Esophagus muscularis mucosa (tissue), 4 donors: ENCODE data around the gene ANK3. TPM values are rescaled to one million over a fixed set of nuclear protein-coding genes. Genes with fewer than 3 reads are reported as not detected.
A peak's percentile ranks its signal among the peaks of the same experiment; 100 is the strongest.

Experiments used
- DNase-seq: peaks from one replicate; pipeline ENCODE4 v3.0.0-alpha.2; 2017; ENCODE audit errors: extremely low spot score
- H3K27ac ChIP-seq, 4 donors: fragments of 200-600 bp; sonication (generic); replicated peaks in 1 of 4; 1 replicate in 3 of 4; 2 replicates in 1 of 4; pipeline ENCODE4 v1.5.1; 2016 to 2019; ENCODE audit warnings: mild to moderate bottlenecking in 1 of 4
- H3K27me3 ChIP-seq, 4 donors: fragments of 200-600 bp; sonication (generic); one replicate each; pipeline versions ENCODE4 v1.5.1 to v1.6.0; 2016 to 2019
- H3K36me3 ChIP-seq, 4 donors: fragments of 200-600 bp; sonication (generic); one replicate each; pipeline ENCODE4 v1.5.1; 2016 to 2019
- H3K4me1 ChIP-seq, 4 donors: fragments of 200-600 bp; sonication (generic); one replicate each; pipeline ENCODE4 v1.5.1; 2016 to 2019
- H3K4me3 ChIP-seq, 4 donors: fragments of 200-600 bp; sonication (generic); 1 replicate in 2 of 4; 2 replicates in 2 of 4; pipeline ENCODE4 v1.5.1; 2016 to 2019; ENCODE audit warnings: mild to moderate bottlenecking in 4 of 4, moderate library complexity in 1 of 4
- H3K9me3 ChIP-seq, 4 donors: fragments of 200-600 bp; sonication (generic); 1 replicate in 3 of 4; 2 replicates in 1 of 4; pipeline ENCODE4 v1.5.1; 2016 to 2019
- CTCF ChIP-seq, 3 experiments: fragments of 200-600 bp in 2 of 3; fragments of 450-650 bp in 1 of 3; sonication (generic) in 2 of 3; IDR thresholded peaks; one replicate each; pipeline ENCODE4 v1.5.1; 2017 to 2019; ENCODE audit warnings: antibody characterized with exemption in 3 of 3, mild to moderate bottlenecking in 2 of 3, moderate library complexity in 1 of 3
- EP300 ChIP-seq: sonication (generic); formaldehyde crosslinking; IDR thresholded peaks from one replicate; pipeline ENCODE4 v1.6.1; 2017; ENCODE audit warnings: antibody characterized with exemption
- POLR2A ChIP-seq: fragments of 450-650 bp; IDR thresholded peaks from one replicate; pipeline ENCODE4 v1.6.1; 2017; ENCODE audit warnings: antibody characterized with exemption, moderate library complexity, mild to moderate bottlenecking, low read depth
- POLR2AphosphoS5 ChIP-seq, 2 donors: sonication (generic); formaldehyde crosslinking; IDR thresholded peaks; one replicate each; pipeline ENCODE4 v1.6.1; 2017; ENCODE audit warnings: antibody characterized with exemption in 2 of 2
- WGBS: methylation state at CpG from one replicate; pipeline ENCODE4 v1.1.5; 2018; 5-methylcytosine and 5-hydroxymethylcytosine counted together
- intact Hi-C: fragments of 100-400 bp; cut with DNase I; formaldehyde crosslinking; loops from one replicate; pipeline ENCODE4 v1.15.1; 2023
- total RNA-seq, 4 donors: library from RNA; depleted of rRNA; stranded (reverse); fragments of >200 nt; gene quantifications; one replicate each; pipeline versions ENCODE4 v1.1.0 to v1.2.1, GENCODE V29; 2016

The ANK3 gene
- total RNA-seq, 4 donors from 2014 or later: 25.5 to 44.9 (median 26.6) TPM

- Histone ChIP-seq H3K27ac (peak overlapping the region; percentile 28 to 66 (median 55)), H3K27me3 (no peaks in the 10 kb centered on the region), H3K36me3 (no peaks in the 10 kb centered on the region), H3K4me1 (peaks cover 12 to 34% (median 31%) of the 10 kb centered on the region in 4 donors), H3K9me3 (no peaks in the 10 kb centered on the region), H3K4me3 (no peak overlapping the region)
- intact Hi-C loops: no loop called here
- DNase-seq: no peak
- TF ChIP-seq CTCF (IDR thresholded peaks at IDR 0.05): no peak
- no peak for TF ChIP-seq EP300
- TF ChIP-seq POLR2AphosphoS5 (IDR thresholded peaks at IDR 0.05): no peak
- TF ChIP-seq POLR2A: no peak
These were observed 358.0 kb downstream of the ANK3 start for GRCh38 chr10:60031664-60032063.

- no peak overlapping the region for H3K4me3 ChIP-seq
- H3K9me3 ChIP-seq: no peaks in the 10 kb centered on the region
- H3K4me1 ChIP-seq: peaks cover 12 to 34% (median 31%) of the 10 kb centered on the region in 4 donors
- 50% methylated on average over 1 of the region's 1 CpG for whole genome bisulfite sequencing
- intact Hi-C loops: no loop called here
- H3K27me3 ChIP-seq: no peaks in the 10 kb centered on the region
- no peak for TF ChIP-seq POLR2AphosphoS5 (IDR thresholded peaks at IDR 0.05)
- no peak for TF ChIP-seq EP300
- no peak for TF ChIP-seq POLR2A
- no peak for TF ChIP-seq CTCF (IDR thresholded peaks at IDR 0.05)
- DNase-seq: no peak
- no peaks in the 10 kb centered on the region for H3K36me3 ChIP-seq
- peak overlapping the region; percentile 28 to 66 (median 55) for H3K27ac ChIP-seq
These were observed 358.5 kb downstream of the ANK3 start for GRCh38 chr10:60031183-60031582.

- Histone ChIP-seq H3K4me3 (no peak overlapping the region), H3K36me3 (no peaks in the 10 kb centered on the region), H3K27me3 (no peaks in the 10 kb centered on the region), H3K27ac (no peak overlapping the region), H3K4me1 (peaks cover 12 to 34% (median 31%) of the 10 kb centered on the region in 4 donors), H3K9me3 (no peaks in the 10 kb centered on the region)
- no peak for TF ChIP-seq CTCF (IDR thresholded peaks at IDR 0.05)
- TF ChIP-seq EP300: no peak
- no peak for TF ChIP-seq POLR2A
- TF ChIP-seq POLR2AphosphoS5 (IDR thresholded peaks at IDR 0.05): no peak
- intact Hi-C loops: no loop called here
- 80% methylated on average over 6 of the region's 6 CpGs for WGBS
- no peak for DNase-seq
These were observed 360.2 kb downstream of the ANK3 start for GRCh38 chr10:60029475-60029874.

- Histone ChIP-seq H3K27ac (no peak overlapping the region), H3K36me3 (no peaks in the 10 kb centered on the region), H3K27me3 (no peaks in the 10 kb centered on the region), H3K9me3 (no peaks in the 10 kb centered on the region), H3K4me1 (peaks cover 12 to 33% (median 30%) of the 10 kb centered on the region in 4 donors), H3K4me3 (no peak overlapping the region)
- no peak for DNase-seq
- intact Hi-C loops: no loop called here
- TF ChIP-seq POLR2AphosphoS5 (IDR thresholded peaks at IDR 0.05) (no peak), EP300 (no peak), POLR2A (no peak), CTCF (IDR thresholded peaks at IDR 0.05) (no peak)
- 95% methylated on average over 1 of the region's 1 CpG for WGBS
These were observed 361.6 kb downstream of the ANK3 start for GRCh38 chr10:60028081-60028480.

GRCh38 chr10:60025279-60025678 lies 364.4 kb downstream of the ANK3 start:
- H3K4me3 ChIP-seq: no peak overlapping the region
- no peaks in the 10 kb centered on the region for H3K27me3 ChIP-seq
- WGBS: 94% methylated on average over 1 of the region's 1 CpG
- no peaks in the 10 kb centered on the region for H3K9me3 ChIP-seq
- H3K27ac ChIP-seq: no peak overlapping the region
- H3K36me3 ChIP-seq: no peaks in the 10 kb centered on the region
- no peak for DNase-seq
- intact Hi-C loops: no loop called here
- TF ChIP-seq CTCF (IDR thresholded peaks at IDR 0.05) (no peak), POLR2A (no peak), POLR2AphosphoS5 (IDR thresholded peaks at IDR 0.05) (no peak), EP300 (no peak)
- peaks cover 0 to 5% (median 2%) of the 10 kb centered on the region in 4 donors for H3K4me1 ChIP-seq
